Activated naive CD8-positive, alpha-beta T cell (primary cell): Measurements from ENCODE around the gene PAN2.

Experiments used
- H3K27ac Mint-ChIP-seq: one replicate; pipeline ENCODE4 v1.8.0; 2021; ENCODE audit warnings: mixed read lengths
- H3K27me3 Mint-ChIP-seq: one replicate; pipeline ENCODE4 v1.8.0; 2021; ENCODE audit warnings: mixed read lengths
- H3K36me3 Mint-ChIP-seq: one replicate; pipeline ENCODE4 v1.8.0; 2021; ENCODE audit warnings: mixed read lengths
- H3K4me1 Mint-ChIP-seq: one replicate; pipeline ENCODE4 v1.8.0; 2021; ENCODE audit warnings: low read depth, mixed read lengths
- H3K4me3 Mint-ChIP-seq: one replicate; pipeline ENCODE4 v1.8.0; 2021; ENCODE audit warnings: mild to moderate bottlenecking, mixed read lengths
- H3K9me3 Mint-ChIP-seq: one replicate; pipeline ENCODE4 v1.8.0; 2021; ENCODE audit warnings: low read depth, mixed read lengths

PAN2 gene

GRCh38 chr12:56333679-56334489 is at the start of gene PAN2:
PAN2 (minus strand) TSS chr12:56334000; CDS start chr12:56333094, 906 bp downstream.
- Mint-ChIP-seq H3K36me3 (peaks cover 2% of the 10 kb centered on the region), H3K27me3 (no peaks in the 10 kb centered on the region), H3K27ac (peak within 1 kb of the TSS; percentile 99), H3K4me1 (peaks cover 44% of the 10 kb centered on the region), H3K4me3 (peak within 1 kb of the TSS; percentile 93), H3K9me3 (no peaks in the 10 kb centered on the region)

GRCh38 chr12:56382611-56383010 is 48.8 kb upstream of the PAN2 start:
- Mint-ChIP-seq H3K36me3 (no peaks in the 10 kb centered on the region), H3K27me3 (no peaks in the 10 kb centered on the region), H3K4me1 (no peaks in the 10 kb centered on the region), H3K27ac (no peak overlapping the region), H3K4me3 (no peak overlapping the region), H3K9me3 (no peaks in the 10 kb centered on the region)

- Mint-ChIP-seq H3K4me3 (no peak overlapping the region), H3K4me1 (no peaks in the 10 kb centered on the region), H3K27me3 (no peaks in the 10 kb centered on the region), H3K27ac (no peak overlapping the region), H3K36me3 (no peaks in the 10 kb centered on the region), H3K9me3 (no peaks in the 10 kb centered on the region)
Observed at GRCh38 chr12:56377989-56378316, 44.2 kb upstream of the PAN2 start.

- Mint-ChIP-seq H3K4me1 (no peaks in the 10 kb centered on the region), H3K27ac (no peak overlapping the region), H3K9me3 (no peaks in the 10 kb centered on the region), H3K27me3 (no peaks in the 10 kb centered on the region), H3K36me3 (no peaks in the 10 kb centered on the region), H3K4me3 (no peak overlapping the region)
Observed at GRCh38 chr12:56377310-56377988, 43.6 kb upstream of the PAN2 start.

- H3K4me3 Mint-ChIP-seq = no peak overlapping the region
- no peaks in the 10 kb centered on the region for H3K27me3 Mint-ChIP-seq
- no peaks in the 10 kb centered on the region for H3K9me3 Mint-ChIP-seq
- H3K4me1 Mint-ChIP-seq = no peaks in the 10 kb centered on the region
- H3K27ac Mint-ChIP-seq = no peak overlapping the region
- H3K36me3 Mint-ChIP-seq = no peaks in the 10 kb centered on the region
Observed at GRCh38 chr12:56375598-56376434, 42.0 kb upstream of the PAN2 start.

GRCh38 chr12:56374726-56375597 is 41.2 kb upstream of the PAN2 start:
- H3K27me3 Mint-ChIP-seq = no peaks in the 10 kb centered on the region
- H3K4me3 Mint-ChIP-seq = no peak overlapping the region
- no peak overlapping the region for H3K27ac Mint-ChIP-seq
- H3K36me3 Mint-ChIP-seq = no peaks in the 10 kb centered on the region
- H3K9me3 Mint-ChIP-seq = no peaks in the 10 kb centered on the region
- H3K4me1 Mint-ChIP-seq = no peaks in the 10 kb centered on the region

GRCh38 chr12:56373515-56373914 is 39.7 kb upstream of the PAN2 start:
- Mint-ChIP-seq H3K4me1 (no peaks in the 10 kb centered on the region), H3K9me3 (no peaks in the 10 kb centered on the region), H3K36me3 (no peaks in the 10 kb centered on the region), H3K4me3 (no peak overlapping the region), H3K27ac (no peak overlapping the region), H3K27me3 (no peaks in the 10 kb centered on the region)

GRCh38 chr12:56366948-56367347 is 33.1 kb upstream of the PAN2 start:
- no peaks in the 10 kb centered on the region for H3K4me1 Mint-ChIP-seq
- H3K9me3 Mint-ChIP-seq = no peaks in the 10 kb centered on the region
- no peaks in the 10 kb centered on the region for H3K27me3 Mint-ChIP-seq
- no peak overlapping the region for H3K27ac Mint-ChIP-seq
- no peaks in the 10 kb centered on the region for H3K36me3 Mint-ChIP-seq
- no peak overlapping the region for H3K4me3 Mint-ChIP-seq

GRCh38 chr12:56362130-56363059 is 28.6 kb upstream of the PAN2 start, which contains the start of gene APOF:
APOF (minus strand) TSS chr12:56362857; CDS start chr12:56362745, 112 bp downstream.
- Mint-ChIP-seq H3K36me3 (no peaks in the 10 kb centered on the region), H3K27ac (peak within 1 kb of the TSS; percentile 98), H3K4me3 (peak within 1 kb of the TSS; percentile 95), H3K4me1 (peaks cover 30% of the 10 kb centered on the region), H3K9me3 (no peaks in the 10 kb centered on the region), H3K27me3 (no peaks in the 10 kb centered on the region)

GRCh38 chr12:56361487-56362129 is 27.8 kb upstream of the PAN2 start:
- Mint-ChIP-seq H3K36me3 (no peaks in the 10 kb centered on the region), H3K4me3 (peak overlapping the region; percentile 95), H3K4me1 (peaks cover 31% of the 10 kb centered on the region), H3K9me3 (no peaks in the 10 kb centered on the region), H3K27ac (peak overlapping the region; percentile 98), H3K27me3 (no peaks in the 10 kb centered on the region)

- H3K4me3 Mint-ChIP-seq = peak within 1 kb of the TSS; percentile 95
- H3K4me1 Mint-ChIP-seq = peaks cover 35% of the 10 kb centered on the region
- no peaks in the 10 kb centered on the region for H3K27me3 Mint-ChIP-seq
- H3K36me3 Mint-ChIP-seq = peaks cover 3% of the 10 kb centered on the region
- peak within 1 kb of the TSS; percentile 98 for H3K27ac Mint-ChIP-seq
- no peaks in the 10 kb centered on the region for H3K9me3 Mint-ChIP-seq
Observed at GRCh38 chr12:56359851-56360767, 26.3 kb upstream of the PAN2 start, which contains the start of gene STAT2. STAT2 (minus strand) TSS chr12:56360107; CDS start chr12:56356571, 3,536 bp downstream.

GRCh38 chr12:56358836-56359532 is 25.2 kb upstream of the PAN2 start:
- peak overlapping the region; percentile 98 for H3K27ac Mint-ChIP-seq
- peak overlapping the region; percentile 95 for H3K4me3 Mint-ChIP-seq
- H3K36me3 Mint-ChIP-seq = peaks cover 3% of the 10 kb centered on the region
- H3K9me3 Mint-ChIP-seq = no peaks in the 10 kb centered on the region
- H3K27me3 Mint-ChIP-seq = no peaks in the 10 kb centered on the region
- peaks cover 35% of the 10 kb centered on the region for H3K4me1 Mint-ChIP-seq
